NB4 (cell line): Measurements from ENCODE around the gene CCR5AS.
"Not testable (repeated sequence)": the region's sequence is repeated elsewhere in the genome, so short reads cannot be mapped to it uniquely, and the experiment has no call there.

Experiments used
- CTCF ChIP-seq: IDR thresholded peaks from one replicate; pipeline ENCODE4 v1.5.1; 2012; ENCODE audit warnings: low read depth, low read length
- MAX ChIP-seq: IDR thresholded peaks from 2 replicates; pipeline ENCODE4 v1.6.1; 2011; ENCODE audit warnings: low read depth, low read length
- MYC ChIP-seq: IDR thresholded peaks from 2 replicates; pipeline ENCODE4 v1.6.1; 2011; ENCODE audit warnings: low read depth, low read length
- POLR2A ChIP-seq: IDR thresholded peaks from 2 replicates; pipeline ENCODE4 v1.6.1; 2011; ENCODE audit warnings: mild to moderate bottlenecking; ENCODE audit not compliant: insufficient read length; ENCODE audit errors: extremely low read depth

- not testable (repeated sequence) for TF ChIP-seq MAX, POLR2A, CTCF, MYC
Observed at GRCh38 chr3:46430879-46431278, 24.0 kb upstream of the CCR5AS start.
